NCI-H82 (cell line): ENCODE measurements around the gene SMIM11.
"Not testable (repeated sequence)": the region's sequence is repeated elsewhere in the genome, so short reads cannot be mapped to it uniquely, and the experiment has no call there.

ENCODE experiments used
- DNase-seq: peaks from one replicate; lab custom pipeline; 2025; lab: John Stamatoyannopoulos, UW

SMIM11 gene

GRCh38 chr21:34423805-34424204 lies 48.5 kb downstream of the SMIM11 start, which contains the start of gene SMIM34:
SMIM34 (minus strand) TSS chr21:34423951; CDS start chr21:34423839, 112 bp downstream.
- not testable (repeated sequence) for DNase-seq

GRCh38 chr21:34427339-34427738 lies 52.0 kb downstream of the SMIM11 start:
- DNase-seq, result not testable (repeated sequence)

GRCh38 chr21:34428441-34428840 lies 53.1 kb downstream of the SMIM11 start:
- not testable (repeated sequence) for DNase-seq

GRCh38 chr21:34429710-34430109 lies 54.4 kb downstream of the SMIM11 start:
- DNase-seq, result not testable (repeated sequence)
